HCT116 (cell line): Measurements from ENCODE around the gene C5orf22. TPM values are rescaled to one million over a fixed set of nuclear protein-coding genes. Genes with fewer than 3 reads are reported as not detected.

Experiments used
- ATAC-seq: fragments of 200-7000 bp; cut with Tn5 transposase; 2 replicates; pipeline ENCODE4 v1.9.1; 2020; ENCODE audit warnings: mild to moderate bottlenecking, moderate library complexity
- BruUV-seq: library from RNA; stranded (reverse); fragments of 400-500 nt; replicated peaks from 2 replicates; lab custom pipeline; 2021; lab: Mats Ljungman, UMichigan
- CTCF ChIA-PET: fragments of 300-600 bp; sonication (Branson Sonifier 250); formaldehyde crosslinking; loops from one replicate; lab custom pipeline; 2021; ENCODE audit warnings: antibody characterized with exemption; lab: Charles Lee
- POLR2A ChIA-PET: fragments of 300-600, 350-600 bp; sonication (Branson Sonifier 250); formaldehyde crosslinking; loops from one replicate; lab custom pipeline; 2021; ENCODE audit warnings: antibody characterized with exemption; lab: Charles Lee
- RAD21 ChIA-PET, 2 experiments: fragments of 300-600 bp; sonication (Branson Sonifier 250); formaldehyde crosslinking; loops; one replicate each; lab custom pipeline; 2023; ENCODE audit warnings: low total read pairs in 2 of 2; ENCODE audit not compliant: uncharacterized antibody in 2 of 2, unreplicated experiment in 2 of 2, low non-redundant PET in 1 of 2; lab: Charles Lee
- DNase-seq: peaks from one replicate; pipeline ENCODE4 v3.0.0-alpha.2; 2010; ENCODE audit warnings: low read depth, low spot score
- H2AFZ ChIP-seq: fragments of 200-600 bp; shearing (Covaris generic), sonication (generic); 2 replicates; pipeline ENCODE4 v1.6.1; 2017; ENCODE audit warnings: low read depth, mixed run types, mixed read lengths, antibody characterized with exemption, low read length; ENCODE audit not compliant: poor library complexity, severe bottlenecking
- H3K27ac ChIP-seq: 2 replicates; pipeline ENCODE4 v1.5.1; 2012; ENCODE audit warnings: low read depth, low read length
- H3K27me3 ChIP-seq: fragments of 200-600 bp; sonication (generic); 2 replicates; pipeline ENCODE4 v1.6.1; 2016; ENCODE audit warnings: mixed run types, low read length, mixed read lengths; ENCODE audit not compliant: insufficient read depth
- H3K36me3 ChIP-seq, 2 experiments: fragments of 200-500 bp in 1 of 2; fragments of 200-600 bp in 1 of 2; sonication (Bioruptor generic) in 1 of 2; sonication (generic) in 1 of 2; 2 replicates each; pipeline versions ENCODE4 v1.5.1 to v1.6.1; 2014 to 2016; ENCODE audit warnings: low read length in 2 of 2, inconsistent platforms in 1 of 2, mixed read lengths in 1 of 2, mixed run types in 1 of 2; ENCODE audit not compliant: insufficient read depth in 2 of 2, control insufficient read depth in 1 of 2
- H3K4me1 ChIP-seq, 2 experiments: fragments of 200-600 bp in 1 of 2; sonication (generic) in 1 of 2; 2 replicates each; pipeline versions ENCODE4 v1.5.1 to v1.6.1; 2012 to 2017; ENCODE audit warnings: low read length in 2 of 2, inconsistent platforms in 1 of 2, mild to moderate bottlenecking in 1 of 2, mixed read lengths in 1 of 2, mixed run types in 1 of 2, moderate library complexity in 1 of 2; ENCODE audit not compliant: insufficient read depth in 2 of 2, control insufficient read depth in 1 of 2
- H3K4me2 ChIP-seq: fragments of 200-600 bp; sonication (generic); 2 replicates; pipeline ENCODE4 v1.6.1; 2017; ENCODE audit warnings: mixed run types, low read length, mixed read lengths
- H3K4me3 ChIP-seq, 2 experiments: fragments of 200-600 bp in 1 of 2; sonication (generic) in 1 of 2; replicated peaks in 1 of 2; 2 replicates each; pipeline ENCODE4 v1.5.1; 2011 to 2016; ENCODE audit warnings: low read length in 2 of 2, control low read depth in 1 of 2, low read depth in 1 of 2, mild to moderate bottlenecking in 1 of 2, mixed read lengths in 1 of 2, mixed run types in 1 of 2
- H3K79me2 ChIP-seq: fragments of 200-600 bp; sonication (generic); 2 replicates; pipeline ENCODE4 v1.6.1; 2017; ENCODE audit warnings: mild to moderate bottlenecking, mixed run types, low read length, moderate library complexity, mixed read lengths; ENCODE audit not compliant: insufficient read depth
- H3K9ac ChIP-seq: fragments of 200-600 bp; sonication (generic); 2 replicates; pipeline ENCODE4 v1.6.1; 2016; ENCODE audit warnings: low read length, mixed read lengths
- H3K9me2 ChIP-seq: fragments of 200-600 bp; sonication (generic), shearing (Covaris generic); 2 replicates; pipeline ENCODE4 v1.6.1; 2017; ENCODE audit warnings: mixed run types, mild to moderate bottlenecking, moderate library complexity; ENCODE audit not compliant: insufficient read depth
- H3K9me3 ChIP-seq, 2 experiments: fragments of 200-500 bp in 1 of 2; fragments of 200-600 bp in 1 of 2; sonication (Bioruptor generic) in 1 of 2; sonication (generic) in 1 of 2; 2 replicates each; pipeline ENCODE4 v1.6.1; 2014 to 2017; ENCODE audit warnings: low read length in 2 of 2, mixed read lengths in 2 of 2, inconsistent platforms in 1 of 2, low read depth in 1 of 2, mild to moderate bottlenecking in 1 of 2, mixed run types in 1 of 2, moderate library complexity in 1 of 2; ENCODE audit not compliant: control insufficient read depth in 1 of 2, insufficient read depth in 1 of 2
- H4K20me1 ChIP-seq: fragments of 200-600 bp; sonication (generic), shearing (Covaris generic); 2 replicates; pipeline ENCODE4 v1.6.1; 2017; ENCODE audit warnings: mixed run types, mild to moderate bottlenecking, moderate library complexity; ENCODE audit not compliant: insufficient read depth
- ATF3 ChIP-seq: IDR thresholded peaks from 2 replicates; pipeline ENCODE4 v1.6.1; 2012
- CBX3 ChIP-seq: IDR thresholded peaks from 2 replicates; pipeline ENCODE4 v1.6.1; 2012; ENCODE audit warnings: low read depth
- CEBPB ChIP-seq: IDR thresholded peaks from 2 replicates; pipeline ENCODE4 v1.6.1; 2012; ENCODE audit warnings: low read depth
- EGR1 ChIP-seq: IDR thresholded peaks from 2 replicates; pipeline ENCODE4 v1.6.1; 2012; ENCODE audit warnings: low read depth
- ELF1 ChIP-seq: IDR thresholded peaks from 2 replicates; pipeline ENCODE4 v1.6.1; 2012; ENCODE audit warnings: low read depth, borderline replicate concordance
- EZH2 ChIP-seq: fragments of 200-600 bp; sonication (generic); IDR thresholded peaks from 2 replicates; pipeline ENCODE4 v1.6.1; 2017; ENCODE audit warnings: antibody characterized with exemption, mixed run types
- EZH2phosphoT487 ChIP-seq: fragments of 200-600 bp; IDR thresholded peaks from 2 replicates; pipeline ENCODE4 v1.6.1; 2018; ENCODE audit warnings: antibody characterized with exemption, borderline replicate concordance
- JUND ChIP-seq: IDR thresholded peaks from 2 replicates; pipeline ENCODE4 v1.6.1; 2012
- POLR2A ChIP-seq: IDR thresholded peaks from 2 replicates; pipeline ENCODE4 v1.7.0; 2011; ENCODE audit warnings: borderline replicate concordance; ENCODE audit not compliant: insufficient read depth, insufficient read length; ENCODE audit errors: extremely low read depth
- POLR2AphosphoS5 ChIP-seq: IDR thresholded peaks from 2 replicates; pipeline ENCODE4 v1.6.1; 2011; ENCODE audit warnings: mild to moderate bottlenecking, low read depth, low read length, moderate library complexity
- REST ChIP-seq: IDR thresholded peaks from 2 replicates; pipeline ENCODE4 v1.6.1; 2012; ENCODE audit warnings: low read depth
- SRF ChIP-seq: IDR thresholded peaks from 2 replicates; pipeline ENCODE4 v1.6.1; 2012; ENCODE audit warnings: low read depth
- TCF7L2 ChIP-seq: IDR thresholded peaks from 2 replicates; pipeline ENCODE4 v1.7.0; 2011; ENCODE audit warnings: borderline replicate concordance, inconsistent platforms; ENCODE audit not compliant: insufficient read depth, insufficient read length; ENCODE audit errors: extremely low read depth
- ZBTB33 ChIP-seq: IDR thresholded peaks from 2 replicates; pipeline ENCODE4 v1.6.1; 2011; ENCODE audit warnings: mild to moderate bottlenecking, low read length, moderate library complexity; ENCODE audit not compliant: insufficient replicate concordance; ENCODE audit errors: extremely low read depth
- ZNF274 ChIP-seq: fragments of 200-500 bp; sonication (Bioruptor generic); IDR thresholded peaks from 2 replicates; pipeline ENCODE4 v1.6.1; 2014; ENCODE audit warnings: mild to moderate bottlenecking, low read depth, low read length, inconsistent platforms
- intact Hi-C: fragments of 100-400 bp; cut with micrococcal nuclease; formaldehyde crosslinking; loops from 2 replicates; pipeline ENCODE4 v1.10.0; 2022
- total RNA-seq: library from RNA; stranded (reverse); gene quantifications from one replicate; pipeline ENCODE4 v1.2.1, GENCODE V29; 2021; ENCODE audit not compliant: unreplicated experiment

The C5orf22 gene
- total RNA-seq, 1 experiment from 2014 or later = 22.9 TPM

- DNase-seq (no peak), ATAC-seq (no peak)
- no TSS peak for BruUV-seq
- H3K9ac ChIP-seq = no peak overlapping the region
- no peak overlapping the region for H3K4me2 ChIP-seq
- ChIA-PET CTCF (interaction anchor here (1.7 kb wide), 1 partner anchor 491 kb away, joined by 4 read pairs; no protein-coding TSS in a partner anchor), POLR2A (no interaction called here), RAD21 (no interaction called here)
- no peaks in the 10 kb centered on the region for H3K79me2 ChIP-seq
- TF ChIP-seq ZNF274 (no peak), POLR2A (no peak), JUND (no peak), ATF3 (no peak), TCF7L2 (no peak), CBX3 (no peak), EGR1 (no peak)
- no peaks in the 10 kb centered on the region for H4K20me1 ChIP-seq
- H3K4me3 ChIP-seq = no peak overlapping the region
- no peak overlapping the region for H2AFZ ChIP-seq
- no peaks in the 10 kb centered on the region for H3K27me3 ChIP-seq
- H3K9me2 ChIP-seq = no peaks in the 10 kb centered on the region
- no peaks in the 10 kb centered on the region for H3K4me1 ChIP-seq
- no peak overlapping the region for H3K27ac ChIP-seq
- no peaks in the 10 kb centered on the region for H3K36me3 ChIP-seq
- no peaks in the 10 kb centered on the region for H3K9me3 ChIP-seq
- intact Hi-C loops = no loop called here
Observed at GRCh38 chr5:31585895-31586270, 53.8 kb downstream of the C5orf22 start.

- no peaks in the 10 kb centered on the region for H3K27me3 ChIP-seq
- ChIA-PET POLR2A (no interaction called here), CTCF (no interaction called here), RAD21 (no interaction called here)
- intact Hi-C loops = no loop called here
- ATAC-seq (no peak), DNase-seq (no peak)
- no peaks in the 10 kb centered on the region for H3K36me3 ChIP-seq
- no peaks in the 10 kb centered on the region for H3K9me3 ChIP-seq
- H3K79me2 ChIP-seq = no peaks in the 10 kb centered on the region
- no peaks in the 10 kb centered on the region for H3K4me1 ChIP-seq
- H3K4me3 ChIP-seq = no peak overlapping the region
- H2AFZ ChIP-seq = no peak overlapping the region
- H3K27ac ChIP-seq = no peak overlapping the region
- H3K9me2 ChIP-seq = no peaks in the 10 kb centered on the region
- H3K9ac ChIP-seq = no peak overlapping the region
- H3K4me2 ChIP-seq = no peak overlapping the region
- H4K20me1 ChIP-seq = no peaks in the 10 kb centered on the region
- no TSS peak for BruUV-seq
- TF ChIP-seq ELF1 (no peak), ZNF274 (no peak), EGR1 (no peak), ZBTB33 (no peak), CEBPB (no peak), REST (no peak), POLR2AphosphoS5 (no peak), EZH2 (no peak), EZH2phosphoT487 (no peak), SRF (no peak), CBX3 (no peak), POLR2A (no peak), ATF3 (no peak)
Observed at GRCh38 chr5:31587546-31587945, 55.4 kb downstream of the C5orf22 start.
